GM11168 (cell line): ENCODE data around the gene MYRIP.

Experiments used
- in situ Hi-C: fragments of 300-500 bp; cut with MboI; formaldehyde crosslinking; loops from one replicate; pipeline ENCODE4 v1.12.0; 2022; ENCODE audit warnings: low sequenced_read_pairs; ENCODE audit not compliant: unreplicated experiment

MYRIP gene

DNA sequence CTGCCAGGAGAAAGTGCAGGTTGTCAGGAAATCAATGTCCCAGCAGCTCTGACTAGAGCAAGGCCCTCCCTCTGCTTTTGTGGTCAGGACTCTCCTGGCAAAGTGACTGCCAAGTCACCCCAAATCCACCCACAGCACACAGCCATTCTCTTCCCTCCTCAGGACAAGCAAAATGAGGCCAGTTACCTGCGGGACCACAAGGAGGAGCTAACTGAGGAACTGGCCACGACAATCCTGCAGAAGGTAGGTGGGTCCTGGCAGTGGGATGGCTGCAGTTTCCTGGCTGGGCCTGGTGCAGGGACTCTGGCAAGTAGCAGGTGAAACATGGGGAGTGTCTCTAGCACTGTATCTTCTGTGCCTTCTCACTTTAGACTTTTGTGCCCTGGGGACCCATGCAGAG, 357.6 kb downstream of the MYRIP start:
- in situ Hi-C loops, result no loop called here

DNA sequence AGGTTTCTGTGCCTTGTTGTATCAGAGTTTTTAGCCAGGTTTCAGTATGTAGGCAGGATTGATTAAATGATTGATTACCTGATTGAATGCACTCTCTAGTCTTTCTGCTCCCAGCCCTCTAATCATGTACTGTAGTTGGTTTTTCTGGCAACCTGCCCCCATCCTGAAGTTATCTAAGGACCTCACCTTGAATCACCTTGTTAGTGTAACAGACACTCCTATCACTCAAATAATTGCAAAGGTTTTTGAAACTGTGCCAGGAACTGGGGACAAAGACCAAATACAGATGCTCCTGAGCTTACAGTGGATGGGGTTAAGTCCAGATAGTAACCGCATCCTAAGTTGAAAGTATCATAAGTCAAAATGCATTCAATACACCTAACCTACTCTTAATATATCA, 358.5 kb downstream of the MYRIP start:
- in situ Hi-C loops, result no loop called here

DNA sequence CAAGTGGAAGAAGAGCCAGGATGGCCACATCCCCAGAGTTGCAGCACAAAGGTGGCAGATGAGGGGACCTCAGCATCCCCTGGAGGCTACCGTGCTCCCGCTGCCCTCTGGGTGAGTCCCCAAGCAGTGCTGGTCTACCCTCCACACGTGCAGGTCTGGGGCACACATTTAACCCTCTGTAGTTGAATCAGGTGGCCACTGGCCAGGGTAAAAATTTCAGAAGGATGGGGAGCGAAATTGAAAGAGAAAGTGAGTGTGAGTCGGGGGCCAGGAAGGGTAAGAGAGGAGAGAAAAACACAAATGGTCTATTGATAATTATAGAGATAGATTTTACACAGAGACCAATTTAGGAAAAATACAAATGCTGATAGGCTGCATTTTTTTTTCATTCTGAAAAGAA, 360.6 kb downstream of the MYRIP start:
- in situ Hi-C loops, result no loop called here

DNA sequence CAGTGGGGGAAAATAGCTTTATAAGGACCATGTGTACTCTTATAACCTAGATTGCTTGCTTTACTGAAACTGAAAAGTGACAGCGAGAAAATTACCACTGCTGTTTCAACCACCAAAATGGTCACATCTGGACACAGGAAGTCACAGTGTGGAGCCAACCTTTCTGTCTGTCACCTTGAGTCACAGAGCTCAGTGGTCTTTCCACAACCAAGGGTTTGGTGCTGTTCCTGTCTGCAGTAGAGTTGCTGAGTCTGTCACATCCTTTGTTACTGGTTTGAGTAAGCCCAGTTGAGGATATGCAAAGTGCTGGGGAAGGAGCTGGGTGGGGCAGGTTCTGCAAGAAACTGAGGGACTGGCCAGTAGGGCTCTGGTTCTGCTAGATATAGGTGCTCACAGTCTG, 361.0 kb downstream of the MYRIP start:
- in situ Hi-C loops, result no loop called here

DNA sequence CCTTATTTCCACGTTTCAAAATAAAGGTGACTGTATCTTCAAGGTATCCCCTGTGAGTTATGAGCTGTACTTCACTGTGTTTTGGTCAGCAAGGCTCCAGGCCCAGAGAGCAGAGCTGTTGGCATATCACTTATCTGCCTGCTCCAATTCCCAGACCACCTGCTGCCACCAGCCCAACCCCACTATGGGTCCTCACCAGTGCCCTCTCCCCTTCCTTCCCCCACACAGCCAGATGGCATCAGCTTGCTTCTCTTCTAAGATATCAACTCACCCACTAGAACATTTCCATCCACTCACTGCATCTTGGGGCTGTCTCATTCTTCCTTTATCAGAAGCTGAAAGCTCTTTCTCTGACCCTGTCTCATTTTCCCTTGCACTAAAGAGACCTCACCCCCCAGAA, 363.2 kb downstream of the MYRIP start:
- in situ Hi-C loops, result no loop called here

DNA sequence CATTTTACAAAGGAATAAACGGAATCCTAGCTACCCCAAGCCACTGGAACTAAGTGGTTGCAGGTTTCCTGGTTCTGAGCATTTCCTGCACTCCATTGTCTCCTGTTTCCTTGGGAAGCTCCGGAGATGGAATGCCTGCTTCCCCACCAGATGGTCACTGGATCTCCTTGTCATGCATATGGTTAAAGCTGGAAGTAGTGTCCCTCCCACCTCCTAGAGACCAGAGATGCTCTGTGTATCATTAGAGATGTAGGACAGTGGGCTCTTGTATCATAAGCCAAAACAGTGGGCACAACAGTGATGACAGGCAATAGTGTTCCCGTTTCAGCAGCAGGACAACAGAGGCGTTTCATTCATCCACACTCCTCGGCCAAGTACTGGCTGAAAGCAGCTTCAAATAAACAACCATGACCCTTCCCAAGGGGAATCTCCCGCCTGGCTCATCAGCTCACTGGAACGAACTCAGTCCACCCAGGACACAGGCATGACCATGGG, 363.9 kb downstream of the MYRIP start:
- in situ Hi-C loops, result no loop called here

DNA sequence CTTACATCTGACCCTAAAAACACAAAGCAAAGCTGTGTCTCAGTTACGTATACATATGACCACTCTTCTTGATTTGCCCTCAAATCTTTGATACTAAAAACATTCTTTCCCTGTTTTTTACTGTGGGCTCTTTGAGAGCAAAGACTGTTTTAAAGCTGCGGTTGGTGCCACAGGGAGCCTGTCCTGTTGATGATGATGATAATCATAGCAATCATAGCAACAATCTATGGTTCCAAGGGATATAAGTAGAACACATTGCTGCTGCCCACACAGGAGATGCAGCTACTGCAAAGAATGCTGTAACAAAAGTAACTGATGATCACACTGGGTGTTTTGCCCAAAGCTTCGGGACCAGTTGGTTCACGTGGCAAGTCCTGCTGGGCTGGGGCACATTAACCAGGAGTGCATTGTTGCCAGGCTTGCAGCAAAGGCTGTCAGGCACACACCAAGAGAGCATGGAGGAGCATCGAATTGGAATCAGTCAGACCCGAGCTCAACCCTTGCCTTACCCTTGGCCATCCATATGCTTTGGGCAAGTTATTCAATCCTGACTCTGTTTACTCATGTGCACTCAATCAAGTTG, 368.7 kb downstream of the MYRIP start:
- in situ Hi-C loops, result loop anchor here (25.0 kb wide), 1 partner anchor 466 kb away; no protein-coding TSS in a partner anchor

DNA sequence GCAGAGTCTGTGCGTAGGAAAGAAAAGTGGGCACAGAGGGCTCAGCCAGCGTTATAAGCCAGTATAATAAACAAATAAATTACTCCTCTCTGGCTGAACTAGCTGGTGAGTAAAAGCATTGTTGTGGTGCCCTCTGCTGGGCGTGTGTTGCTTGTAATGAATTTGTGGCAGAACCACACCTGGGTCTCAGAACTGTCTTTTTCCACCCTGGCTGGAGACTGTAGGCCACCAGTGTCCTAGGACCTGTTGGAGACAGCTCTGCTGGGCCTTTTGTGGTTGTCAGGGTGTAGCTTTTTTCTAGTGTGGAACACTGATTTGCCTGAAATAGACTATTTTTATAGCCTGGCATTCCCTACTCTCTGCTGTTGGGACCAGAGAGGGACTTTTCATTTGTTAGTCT, 369.6 kb downstream of the MYRIP start:
- in situ Hi-C loops, result loop anchor here (25.0 kb wide), 1 partner anchor 467 kb away; no protein-coding TSS in a partner anchor

DNA sequence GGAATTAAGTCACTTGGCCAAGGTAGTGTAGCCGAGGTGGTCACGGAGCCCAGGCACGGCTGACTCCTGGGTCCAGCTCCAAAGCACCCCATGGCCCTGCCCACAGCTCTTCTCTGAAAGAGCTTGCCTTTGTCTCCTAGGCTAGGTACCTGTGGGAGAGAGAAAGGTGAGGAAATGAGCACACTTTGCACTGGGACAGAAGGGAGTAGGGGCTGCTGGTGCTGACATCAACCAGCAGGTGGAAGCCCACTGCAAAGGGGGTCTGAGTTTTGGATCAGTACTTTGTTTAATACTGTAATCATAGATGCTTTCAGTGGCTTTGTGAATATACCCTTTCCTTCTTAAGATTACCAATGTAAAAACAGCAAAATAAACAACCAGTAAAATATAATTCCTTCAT, 371.8 kb downstream of the MYRIP start:
- in situ Hi-C loops, result loop anchor here (25.0 kb wide), 1 partner anchor 469 kb away; no protein-coding TSS in a partner anchor

DNA sequence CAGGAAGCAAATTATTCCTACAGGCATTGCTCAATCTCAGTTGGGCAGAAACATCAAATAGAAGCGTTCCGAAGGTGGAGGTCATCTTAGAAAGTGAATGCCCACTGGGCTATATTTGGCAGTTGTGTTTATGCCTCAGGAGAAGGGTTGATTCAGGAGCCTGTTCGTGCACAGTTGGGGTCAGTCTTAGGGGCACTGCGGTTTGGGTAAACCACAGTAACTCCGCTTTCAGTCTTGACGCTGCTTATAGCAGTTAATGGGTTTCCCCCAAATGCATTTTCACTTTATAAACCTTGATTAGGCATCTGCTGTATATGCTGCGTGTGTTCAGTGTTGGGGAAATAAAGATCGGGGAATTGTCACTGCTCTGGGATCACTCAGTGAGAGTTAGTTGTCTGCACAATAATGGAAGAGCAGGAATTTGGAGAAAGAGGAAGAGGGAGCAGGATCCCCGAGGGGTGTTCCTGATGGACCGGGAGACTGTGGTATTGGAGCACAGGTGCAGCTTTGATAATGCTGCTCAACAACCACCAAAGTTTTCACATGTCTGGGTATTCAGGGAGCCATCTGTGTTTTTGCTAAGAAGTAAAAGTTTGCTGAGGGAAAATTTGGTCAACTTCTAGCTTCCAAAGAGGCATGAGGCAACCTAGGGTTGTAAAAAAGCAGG, 375.8 kb downstream of the MYRIP start:
- in situ Hi-C loops, result loop anchor here (25.0 kb wide), 1 partner anchor 473 kb away; no protein-coding TSS in a partner anchor

DNA sequence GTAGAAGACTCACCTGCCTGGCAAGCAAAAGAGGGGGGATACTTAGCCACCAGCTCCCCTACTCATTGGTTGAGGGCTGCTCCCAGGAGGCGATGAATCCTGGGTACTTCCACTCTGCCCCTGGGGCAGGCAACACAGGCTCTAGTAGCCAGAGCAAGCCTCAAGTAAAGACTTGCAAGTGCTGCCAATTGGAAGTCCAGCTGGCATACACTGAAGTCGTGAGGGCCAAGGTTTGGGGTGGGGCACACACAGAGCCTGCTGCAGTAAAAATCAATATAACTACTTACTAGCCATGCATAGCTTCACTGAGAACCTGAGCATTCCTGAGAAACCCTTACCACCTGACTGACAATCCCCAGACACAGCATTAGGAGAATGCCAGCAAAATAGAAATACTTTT, 377.1 kb downstream of the MYRIP start:
- in situ Hi-C loops, result loop anchor here (25.0 kb wide), 1 partner anchor 474 kb away; no protein-coding TSS in a partner anchor

DNA sequence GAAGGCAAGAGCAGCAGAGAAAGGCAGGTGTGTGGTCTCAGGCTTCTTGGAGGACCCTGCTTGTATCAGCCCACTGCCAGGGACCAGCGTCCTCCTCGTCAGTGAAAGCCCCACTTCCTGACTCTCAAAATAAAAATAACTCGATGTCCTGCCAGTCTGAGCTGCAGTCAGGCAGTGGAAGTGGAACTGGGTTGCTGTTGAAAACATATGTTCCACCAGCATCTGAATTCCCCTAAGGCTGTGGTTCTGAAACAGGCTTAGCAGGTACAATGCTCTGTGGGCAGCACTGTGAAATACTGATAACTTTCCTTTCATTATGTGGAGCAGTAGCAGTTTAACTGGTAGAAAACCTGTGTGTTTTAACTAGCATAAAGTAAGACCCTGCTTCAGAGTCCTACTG, 378.5 kb downstream of the MYRIP start:
- in situ Hi-C loops, result loop anchor here (25.0 kb wide), 1 partner anchor 476 kb away; no protein-coding TSS in a partner anchor

DNA sequence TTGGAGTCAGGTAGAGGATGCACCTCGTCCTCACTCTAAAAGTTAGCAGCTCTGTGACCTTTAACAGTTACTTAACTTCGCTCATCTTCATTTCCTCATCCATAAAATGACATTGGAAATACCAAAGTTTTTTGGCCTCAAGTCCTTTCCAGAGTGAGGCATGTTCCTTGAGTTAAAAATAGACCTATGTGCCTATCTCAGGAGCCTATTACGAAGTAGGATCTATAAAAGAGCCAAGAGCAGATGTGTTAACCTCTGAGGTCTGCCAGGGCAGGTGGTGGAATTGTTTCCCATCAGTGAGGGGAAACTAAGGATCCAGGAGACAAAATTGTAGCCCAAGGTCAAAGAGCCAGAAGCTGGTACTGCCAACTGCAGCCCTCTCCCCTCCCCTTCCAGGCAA, 379.7 kb downstream of the MYRIP start:
- in situ Hi-C loops, result loop anchor here (25.0 kb wide), 1 partner anchor 477 kb away; no protein-coding TSS in a partner anchor

DNA sequence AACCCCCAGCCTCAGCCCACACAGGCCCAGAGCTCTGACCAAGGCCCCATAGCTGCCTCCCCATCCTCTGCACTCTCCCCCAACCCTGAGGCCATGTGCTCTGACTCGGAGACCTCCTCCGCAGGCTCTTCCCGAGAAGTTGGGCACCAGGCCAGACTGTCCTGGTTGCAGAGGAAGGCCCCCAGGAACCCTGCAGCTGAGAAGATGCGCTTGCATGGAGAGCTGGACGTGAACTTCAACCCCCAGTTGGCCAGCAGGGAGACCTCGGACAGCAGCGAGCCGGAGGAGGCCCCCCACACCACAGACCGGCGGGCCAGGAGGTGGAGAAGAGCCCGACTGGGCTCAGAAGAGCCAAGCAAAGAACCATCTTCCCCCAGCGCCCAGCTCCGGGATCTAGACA, 380.6 kb downstream of the MYRIP start:
- in situ Hi-C loops, result loop anchor here (5.0 to 25.0 kb wide), 2 partner anchors 117 to 478 kb away; partner anchors contain the start of gene EIF1B

DNA sequence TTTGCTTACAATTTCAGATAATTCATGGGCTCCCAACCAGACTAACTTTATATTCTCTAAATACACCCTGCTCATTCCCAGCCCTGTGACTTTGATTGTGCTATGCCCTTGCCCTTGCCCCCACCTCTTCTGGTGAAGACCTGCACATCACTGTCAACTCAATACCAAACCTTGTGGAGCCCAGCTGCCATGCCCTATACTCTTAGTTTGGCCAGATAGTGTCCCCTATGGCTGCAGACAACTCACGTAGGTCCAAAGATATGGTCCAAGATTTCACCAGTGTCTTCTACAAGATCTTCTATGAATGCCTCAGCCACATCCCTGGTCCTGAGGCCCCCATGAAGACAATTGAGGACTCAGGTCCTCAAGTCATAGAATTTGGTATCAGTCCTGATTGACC, 381.8 kb downstream of the MYRIP start:
- in situ Hi-C loops, result loop anchor here (5.0 to 25.0 kb wide), 2 partner anchors 116 to 479 kb away; partner anchors contain the start of gene EIF1B

DNA sequence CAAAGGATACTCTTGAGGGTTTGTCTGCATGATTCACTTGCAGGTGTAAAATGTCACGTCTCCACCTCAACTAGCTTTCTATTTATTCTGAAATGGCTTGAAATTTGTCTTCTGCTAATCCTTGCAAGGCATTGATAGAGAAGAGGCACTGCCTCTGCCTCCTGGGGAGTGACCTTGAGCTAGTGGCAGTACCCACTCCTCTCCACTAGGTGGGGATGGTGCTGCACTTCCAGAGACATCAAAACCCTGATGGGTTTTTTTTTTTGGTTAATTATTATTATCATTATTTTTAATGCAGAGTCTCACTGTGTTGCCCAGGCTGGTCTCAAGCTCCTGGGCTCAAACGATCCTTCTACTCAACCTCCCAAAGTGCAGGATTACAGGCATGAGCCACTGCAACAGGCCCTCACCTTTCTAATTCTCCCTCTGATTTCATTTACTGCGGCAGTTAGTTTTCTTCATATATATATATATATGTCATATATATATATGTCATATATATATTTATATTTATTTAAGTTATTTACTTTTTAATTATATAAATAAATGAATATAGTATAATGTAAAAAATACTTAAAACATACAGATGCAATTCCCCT, 382.5 kb downstream of the MYRIP start:
- in situ Hi-C loops, result loop anchor here (5.0 to 25.0 kb wide), 2 partner anchors 115 to 480 kb away; partner anchors contain the start of gene EIF1B

DNA sequence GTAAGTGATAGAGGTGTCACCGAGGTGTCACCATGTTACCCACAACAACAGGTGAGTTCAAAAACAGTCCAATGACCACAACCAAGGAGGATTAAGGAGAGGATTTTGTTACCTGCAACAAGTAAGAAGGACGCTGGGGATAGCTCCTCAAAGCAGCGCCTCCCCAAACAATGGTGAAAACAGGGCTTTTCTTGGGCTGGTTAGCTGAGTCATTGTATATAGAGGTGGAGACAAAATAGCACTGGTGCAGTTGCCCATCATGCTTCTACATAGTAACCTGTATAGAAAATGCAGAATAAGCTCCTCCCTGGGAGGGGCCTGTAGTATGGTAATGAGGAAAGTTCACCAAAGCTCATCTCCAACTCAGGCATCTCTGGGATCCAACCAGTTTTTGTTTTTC, 383.2 kb downstream of the MYRIP start:
- in situ Hi-C loops, result loop anchor here (5.0 to 25.0 kb wide), 2 partner anchors 115 to 480 kb away; partner anchors contain the start of gene EIF1B

DNA sequence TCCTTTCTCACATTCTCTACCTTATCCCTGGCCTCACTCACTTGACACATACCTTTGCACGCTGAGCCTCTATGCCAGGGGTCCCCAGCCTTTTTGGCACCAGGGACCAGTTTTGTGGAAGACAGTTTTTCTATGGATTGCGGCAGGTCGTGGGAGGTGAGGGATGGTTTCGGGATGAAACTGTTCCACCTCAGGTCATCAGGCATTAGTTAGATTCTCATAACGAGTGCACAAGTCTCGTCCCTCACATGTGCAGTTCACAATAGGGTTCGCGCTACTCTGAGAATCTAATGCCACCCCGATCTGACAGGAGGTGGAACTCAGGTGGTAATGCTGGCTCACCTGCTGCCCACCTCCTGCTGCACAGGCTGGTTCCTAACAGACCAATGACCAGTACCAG, 387.6 kb downstream of the MYRIP start:
- in situ Hi-C loops, result loop anchor here (25.0 kb wide), 1 partner anchor 485 kb away; no protein-coding TSS in a partner anchor

DNA sequence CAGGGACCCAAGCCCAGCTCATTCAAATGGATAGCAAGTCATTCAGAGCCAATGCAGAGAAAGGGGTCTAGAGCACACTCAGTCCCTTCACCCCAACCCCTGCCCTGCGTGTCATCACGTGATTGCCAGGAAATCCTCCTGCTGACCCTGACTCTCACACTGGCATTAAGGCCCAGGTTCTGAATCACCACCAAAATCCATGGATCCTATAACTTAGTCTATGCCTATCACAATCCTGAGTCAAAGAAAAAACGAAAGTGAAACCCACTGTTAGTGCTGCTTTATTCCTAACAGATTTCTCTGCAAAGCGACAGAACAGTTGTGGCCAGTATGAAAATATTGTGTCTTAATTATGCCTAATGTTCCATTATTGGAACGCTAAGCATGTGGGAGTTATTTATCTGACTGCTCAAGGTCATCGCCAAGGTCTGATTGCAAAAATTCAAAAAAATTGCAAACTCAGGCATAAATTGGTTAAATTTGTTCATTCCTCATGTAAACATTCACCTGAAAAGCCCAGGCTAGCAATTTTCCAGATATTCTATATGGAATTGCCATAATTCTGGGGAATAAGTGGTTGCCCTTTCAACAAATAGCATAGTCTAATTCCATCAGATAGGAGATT, 391.4 kb downstream of the MYRIP start:
- in situ Hi-C loops, result no loop called here

DNA sequence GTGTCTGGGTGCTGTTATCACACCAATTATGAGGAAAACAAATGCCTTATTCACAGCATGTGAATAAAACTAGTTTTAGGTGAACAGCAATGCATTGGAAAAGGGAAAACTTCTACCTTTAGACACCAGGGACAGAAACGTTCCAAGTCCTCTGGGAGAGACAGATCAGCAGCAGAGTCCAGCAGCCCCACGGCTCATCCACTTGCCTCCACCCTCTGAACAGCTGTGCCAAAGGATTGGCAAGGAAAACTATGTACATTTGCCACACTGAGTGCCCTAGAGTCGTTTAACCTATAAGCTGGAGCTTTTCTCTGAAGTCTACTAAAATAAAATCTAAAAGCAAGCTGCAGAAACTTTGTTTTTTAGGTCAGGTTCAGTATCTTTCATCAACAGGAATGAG, 392.4 kb downstream of the MYRIP start:
- in situ Hi-C loops, result no loop called here
